GM18517 (cell line): ENCODE results near the gene CREB5.

Experiments
- ATAC-seq: cut with Tn5 transposase; IDR thresholded peaks from one replicate; pipeline ENCODE4 v1.9.1; 2021; ENCODE audit warnings: mild to moderate bottlenecking, moderate library complexity; ENCODE audit not compliant: unreplicated experiment

The CREB5 gene

DNA sequence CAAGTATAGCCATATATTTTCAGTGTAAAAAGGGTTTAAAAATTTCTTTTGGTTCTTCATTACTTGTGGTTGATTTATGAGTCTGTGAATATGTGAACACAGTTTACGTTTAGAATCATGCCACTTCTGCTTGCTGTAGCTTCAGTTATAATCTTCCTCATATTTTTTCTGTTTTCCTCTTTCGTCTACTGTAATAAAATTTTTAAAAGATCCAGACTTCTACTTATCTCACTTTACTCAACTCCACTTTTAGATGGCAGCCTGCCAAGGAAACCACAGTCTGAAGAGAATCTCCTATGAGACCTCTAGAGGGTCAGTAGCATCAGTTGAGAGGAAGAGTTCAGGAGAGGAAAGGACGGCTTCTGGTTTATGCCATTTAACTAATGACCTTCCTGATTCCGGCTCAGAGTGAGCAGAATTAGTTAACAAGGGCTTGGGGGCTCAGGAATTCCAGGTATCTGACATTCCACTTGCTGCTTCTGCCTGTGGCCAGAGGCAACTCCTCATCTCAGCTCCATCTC is 21.4 kb downstream of the CREB5 start:
- ATAC-seq: no peak

DNA sequence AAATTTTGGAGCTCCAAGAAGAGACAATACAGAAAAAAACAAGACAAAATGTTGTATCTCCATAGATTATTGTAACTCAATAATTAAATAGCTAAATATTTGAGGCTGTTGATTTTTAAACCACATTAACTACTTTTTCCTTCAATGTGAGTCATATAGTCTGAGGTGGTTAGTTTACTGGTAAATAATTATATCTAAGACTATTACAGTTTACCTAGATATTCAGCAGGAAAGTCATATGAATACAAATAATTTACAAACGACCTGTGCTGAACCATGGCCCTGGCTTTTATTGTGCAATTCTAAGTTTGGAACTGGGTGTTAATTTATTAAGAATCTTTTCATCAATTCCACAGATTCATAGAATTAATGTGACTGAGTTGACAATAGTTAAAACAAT is 22.2 kb downstream of the CREB5 start:
- ATAC-seq: no peak

GRCh38 chr7:28435152-28435551 is 22.8 kb downstream of the CREB5 start:
- no peak for ATAC-seq

DNA sequence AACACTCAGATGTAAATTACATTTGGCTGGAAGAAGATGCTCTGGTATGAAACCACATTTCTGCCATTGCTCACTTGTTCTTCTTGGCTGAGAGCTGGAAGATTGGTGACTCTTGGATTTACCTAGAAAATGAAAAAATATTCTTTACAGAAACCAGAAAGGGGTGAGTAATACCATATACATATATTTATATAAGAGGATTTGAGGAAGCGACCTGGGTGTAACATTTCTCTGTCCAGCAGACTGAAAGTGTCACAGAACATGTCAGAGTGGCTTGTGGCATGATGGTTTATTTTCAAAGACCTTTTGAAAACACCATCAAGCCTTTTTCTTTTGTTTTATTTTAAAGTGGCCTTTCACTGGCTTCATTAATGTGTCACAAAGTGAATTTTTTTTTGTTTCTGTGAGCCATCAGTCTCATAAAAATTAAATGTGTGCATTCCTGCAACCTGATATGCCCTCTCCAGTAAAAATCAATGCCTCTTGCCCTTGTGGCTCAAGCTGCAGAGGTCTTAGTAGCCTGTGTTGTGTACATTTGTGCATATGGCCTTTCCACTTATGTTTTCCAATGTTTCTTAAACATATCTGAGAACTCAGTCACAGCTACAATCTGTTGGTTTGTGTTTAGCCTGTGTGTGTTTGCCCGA is 23.5 kb downstream of the CREB5 start:
- ATAC-seq: no peak

GRCh38 chr7:28440055-28440601 is 27.8 kb downstream of the CREB5 start:
- ATAC-seq: no peak

- no peak for ATAC-seq
These were observed 30.5 kb downstream of the CREB5 start for GRCh38 chr7:28442540-28443420.

- ATAC-seq: no peak
These were observed 33.8 kb downstream of the CREB5 start for GRCh38 chr7:28446131-28446530.

- ATAC-seq: no peak
These were observed 34.8 kb downstream of the CREB5 start for GRCh38 chr7:28447071-28447470.

DNA sequence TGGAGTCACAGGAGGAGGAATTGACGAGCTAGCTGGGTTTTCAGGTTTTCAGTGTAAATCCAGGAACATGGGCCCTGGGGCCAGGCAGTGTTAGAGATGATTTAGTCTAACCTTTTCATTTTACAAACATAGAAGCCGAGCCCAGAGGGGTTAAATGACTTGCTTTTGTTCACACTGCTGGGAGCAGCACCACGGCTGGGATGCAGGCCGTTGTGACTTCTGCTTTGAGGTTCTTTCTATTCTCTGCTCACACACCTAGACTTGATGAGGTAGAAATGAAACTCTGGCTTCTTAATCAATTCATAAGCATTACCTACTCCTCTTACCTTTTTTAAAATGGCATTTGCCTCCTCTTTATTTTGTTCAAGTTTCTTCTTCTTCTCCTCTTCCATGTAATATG is 36.4 kb downstream of the CREB5 start:
- ATAC-seq: no peak

GRCh38 chr7:28452681-28453080 is 40.4 kb downstream of the CREB5 start:
- no peak for ATAC-seq

- ATAC-seq: no peak
These were observed 43.2 kb downstream of the CREB5 start for GRCh38 chr7:28455486-28455885.

- no peak for ATAC-seq
These were observed 43.7 kb downstream of the CREB5 start for GRCh38 chr7:28456044-28456443.

- no peak for ATAC-seq
These were observed 46.4 kb downstream of the CREB5 start for GRCh38 chr7:28458732-28459131.

GRCh38 chr7:28459306-28459705 is 47.0 kb downstream of the CREB5 start:
- no peak for ATAC-seq

GRCh38 chr7:28465697-28466096 is 53.4 kb downstream of the CREB5 start:
- no peak for ATAC-seq

DNA sequence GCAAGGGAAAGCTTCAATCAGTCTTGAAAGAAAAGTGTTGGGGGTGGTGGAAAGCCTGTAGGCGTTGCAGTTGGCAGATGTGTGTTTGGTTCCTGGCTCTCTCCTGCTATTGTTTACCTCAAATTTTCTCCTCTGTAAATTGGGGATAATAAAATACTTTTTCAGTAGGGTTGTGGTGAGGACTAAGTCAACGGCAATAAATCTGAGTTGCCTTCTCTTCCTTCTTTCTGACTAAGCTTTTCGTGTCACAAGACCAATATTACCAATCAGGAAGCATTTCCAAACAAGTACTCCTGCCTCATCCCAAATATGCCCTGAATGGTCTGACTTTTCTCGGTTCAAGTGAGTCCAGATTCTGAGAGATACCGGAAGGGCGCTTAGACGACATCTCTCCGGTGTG is 54.0 kb downstream of the CREB5 start:
- no peak for ATAC-seq

- ATAC-seq: no peak
These were observed 54.6 kb downstream of the CREB5 start for GRCh38 chr7:28466885-28467284.

DNA sequence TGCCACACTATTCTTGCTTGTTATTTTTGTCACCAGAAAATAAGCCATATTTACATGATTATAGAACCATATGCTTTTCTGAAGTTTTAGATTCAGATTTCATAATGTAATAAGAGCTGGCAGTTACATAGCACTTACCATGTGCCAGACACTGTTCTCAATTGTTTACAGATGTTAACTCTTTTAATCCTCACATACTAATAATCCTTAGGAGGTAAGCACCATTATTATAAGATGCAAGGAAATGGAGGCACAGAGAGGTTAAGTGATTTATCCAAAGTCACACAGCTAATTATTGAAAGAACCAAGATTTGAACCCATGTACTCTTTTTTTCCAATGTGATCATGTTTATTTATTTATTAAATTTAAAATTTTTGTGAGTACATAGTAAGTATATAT is 57.2 kb downstream of the CREB5 start:
- no peak for ATAC-seq

DNA sequence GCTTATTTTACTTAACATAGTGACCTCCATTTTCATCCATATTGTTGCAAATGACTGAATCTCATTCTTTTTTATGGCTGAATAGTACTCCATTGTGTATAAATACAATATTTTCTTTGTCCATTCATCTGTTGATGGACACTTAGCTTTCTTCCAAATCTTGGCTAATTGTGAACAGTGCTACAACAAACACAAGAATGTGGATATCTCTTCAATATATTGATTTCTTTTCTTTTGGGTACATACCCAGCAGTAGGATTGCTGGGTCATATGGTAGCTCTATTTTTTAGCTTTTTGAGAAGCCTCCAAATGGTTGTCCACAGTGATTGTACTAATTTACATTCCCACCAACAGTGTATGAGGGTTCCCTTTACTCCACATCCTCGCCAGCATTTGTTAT is 58.0 kb downstream of the CREB5 start:
- ATAC-seq: no peak

- ATAC-seq: no peak
These were observed 60.0 kb downstream of the CREB5 start for GRCh38 chr7:28472332-28472731.

DNA sequence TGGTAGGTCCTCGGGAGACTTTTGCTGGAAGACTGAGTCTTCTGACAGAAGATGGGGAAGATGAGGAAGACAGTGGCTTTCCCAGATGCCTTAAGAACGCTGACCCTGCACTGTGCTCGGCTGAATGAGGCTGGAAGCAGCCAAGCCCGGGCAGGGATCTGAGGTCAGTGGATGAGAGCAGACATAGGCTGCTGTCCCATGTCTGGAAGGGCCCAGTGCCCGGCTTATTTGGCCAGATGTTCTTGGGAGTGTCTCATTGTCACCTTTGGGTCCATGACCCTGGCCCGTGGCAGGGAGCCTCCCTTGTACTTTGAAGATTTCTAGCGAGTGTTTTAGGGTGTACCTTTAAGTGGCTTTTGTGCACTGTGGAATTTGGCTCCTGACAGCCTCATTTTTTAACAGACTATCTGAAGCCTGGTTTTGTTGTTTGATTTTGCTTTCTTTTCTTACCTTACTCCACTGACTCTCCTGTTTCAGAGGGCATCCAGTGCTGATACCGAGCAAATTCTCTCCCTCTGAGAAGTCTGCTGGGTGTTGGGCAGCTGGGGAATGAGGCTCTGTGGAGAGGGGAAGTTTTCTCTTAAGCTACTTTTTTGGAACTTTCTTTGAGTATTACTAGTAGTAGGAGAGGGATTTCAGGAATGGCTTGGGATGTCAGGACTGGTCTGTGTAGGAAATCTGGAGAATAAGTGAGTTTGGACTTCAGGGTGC is 61.4 kb downstream of the CREB5 start:
- no peak for ATAC-seq
